IPS-20b (cell line): ENCODE measurements around the gene KL.

Source experiments
- H3K27ac ChIP-seq: one replicate; pipeline ENCODE4 v1.5.1; 2013; ENCODE audit warnings: low read length
- H3K27me3 ChIP-seq: 2 replicates; pipeline ENCODE4 v1.6.1; 2013; ENCODE audit warnings: mild to moderate bottlenecking, low read length, inconsistent platforms; ENCODE audit not compliant: insufficient read depth
- H3K36me3 ChIP-seq: 2 replicates; pipeline ENCODE4 v1.6.1; 2013; ENCODE audit warnings: low read depth, mild to moderate bottlenecking, inconsistent platforms, low read length, moderate library complexity; ENCODE audit not compliant: insufficient read depth
- H3K4me1 ChIP-seq: 2 replicates; pipeline ENCODE4 v1.6.1; 2013; ENCODE audit warnings: mild to moderate bottlenecking, control low read depth, inconsistent platforms, low read length, moderate library complexity; ENCODE audit not compliant: insufficient read depth
- H3K4me3 ChIP-seq: 2 replicates; pipeline ENCODE4 v1.5.1; 2013; ENCODE audit warnings: mild to moderate bottlenecking, low read length, inconsistent platforms
- H3K9ac ChIP-seq: 2 replicates; pipeline ENCODE4 v1.6.1; 2013; ENCODE audit warnings: low read depth, mild to moderate bottlenecking, inconsistent platforms, low read length, moderate library complexity
- H3K9me3 ChIP-seq: 2 replicates; pipeline ENCODE4 v1.6.1; 2013; ENCODE audit warnings: mild to moderate bottlenecking, low read depth, low read length, inconsistent platforms; ENCODE audit not compliant: insufficient read depth

The KL gene

GRCh38 chr13:33025220-33025744 lies 9.1 kb downstream of the KL start:
- H3K36me3 ChIP-seq, result no peaks in the 10 kb centered on the region
- no peak overlapping the region for H3K4me3 ChIP-seq
- H3K27ac ChIP-seq, result no peak overlapping the region
- H3K9ac ChIP-seq, result no peak overlapping the region
- no peaks in the 10 kb centered on the region for H3K9me3 ChIP-seq
- peaks cover 4% of the 10 kb centered on the region; the same call in 1 of the 2 replicates for H3K4me1 ChIP-seq
- peaks cover 15% of the 10 kb centered on the region; the same call in 1 of the 2 replicates for H3K27me3 ChIP-seq

- Histone ChIP-seq H3K9ac (no peak overlapping the region), H3K27ac (no peak overlapping the region), H3K27me3 (peaks cover 5% of the 10 kb centered on the region; the same call in 1 of the 2 replicates), H3K4me3 (no peak overlapping the region), H3K9me3 (no peaks in the 10 kb centered on the region), H3K4me1 (peaks cover 4% of the 10 kb centered on the region; the same call in 1 of the 2 replicates), H3K36me3 (no peaks in the 10 kb centered on the region)
These were observed 10.4 kb downstream of the KL start for GRCh38 chr13:33026489-33027152.

DNA sequence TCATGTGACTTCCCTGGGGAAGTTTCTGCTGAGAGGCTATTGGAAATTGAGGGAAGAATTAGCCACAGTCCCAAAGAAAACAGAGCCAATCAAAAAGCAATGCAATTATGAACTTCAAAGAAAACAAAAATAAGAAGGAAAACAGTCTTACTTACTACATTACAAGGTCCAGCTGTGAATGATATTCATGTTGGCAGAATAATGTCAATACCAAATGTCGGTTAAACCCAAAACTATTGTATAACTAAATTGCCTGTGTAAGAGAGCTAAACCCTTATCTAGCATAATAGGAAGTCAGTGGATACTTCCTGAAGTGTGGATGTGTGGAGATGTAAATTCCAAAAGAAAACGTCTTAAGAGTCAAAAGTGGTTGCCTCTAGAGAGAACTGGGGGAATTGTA lies 12.4 kb downstream of the KL start:
- Histone ChIP-seq H3K9me3 (no peaks in the 10 kb centered on the region), H3K27ac (no peak overlapping the region), H3K27me3 (no peaks in the 10 kb centered on the region; the same call in 1 of the 2 replicates), H3K36me3 (no peaks in the 10 kb centered on the region), H3K9ac (no peak overlapping the region), H3K4me3 (no peak overlapping the region), H3K4me1 (peaks cover 4% of the 10 kb centered on the region; the same call in 1 of the 2 replicates)

DNA sequence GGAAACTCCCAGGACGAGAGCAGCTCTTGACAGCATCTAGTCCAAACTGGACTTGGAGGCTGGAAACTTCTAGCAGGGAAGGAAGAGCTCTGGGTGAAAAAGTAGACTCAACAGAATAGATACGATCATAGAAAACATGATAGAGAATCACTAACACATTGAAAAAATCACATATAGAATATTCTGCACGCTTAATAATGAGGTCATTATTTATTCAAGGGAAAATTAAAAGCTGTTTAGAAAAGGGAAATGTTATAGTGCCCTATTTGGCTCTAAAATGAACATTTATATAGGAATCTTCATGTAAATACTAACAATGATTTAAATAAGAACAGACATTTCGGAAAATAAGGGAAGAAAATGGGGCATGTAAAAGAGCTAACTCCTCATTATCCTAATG lies 15.1 kb downstream of the KL start:
- H3K36me3 ChIP-seq, result no peaks in the 10 kb centered on the region
- no peaks in the 10 kb centered on the region for H3K4me1 ChIP-seq
- H3K4me3 ChIP-seq, result no peak overlapping the region
- no peaks in the 10 kb centered on the region for H3K27me3 ChIP-seq
- H3K9ac ChIP-seq, result no peak overlapping the region
- no peaks in the 10 kb centered on the region for H3K9me3 ChIP-seq
- no peak overlapping the region for H3K27ac ChIP-seq

DNA sequence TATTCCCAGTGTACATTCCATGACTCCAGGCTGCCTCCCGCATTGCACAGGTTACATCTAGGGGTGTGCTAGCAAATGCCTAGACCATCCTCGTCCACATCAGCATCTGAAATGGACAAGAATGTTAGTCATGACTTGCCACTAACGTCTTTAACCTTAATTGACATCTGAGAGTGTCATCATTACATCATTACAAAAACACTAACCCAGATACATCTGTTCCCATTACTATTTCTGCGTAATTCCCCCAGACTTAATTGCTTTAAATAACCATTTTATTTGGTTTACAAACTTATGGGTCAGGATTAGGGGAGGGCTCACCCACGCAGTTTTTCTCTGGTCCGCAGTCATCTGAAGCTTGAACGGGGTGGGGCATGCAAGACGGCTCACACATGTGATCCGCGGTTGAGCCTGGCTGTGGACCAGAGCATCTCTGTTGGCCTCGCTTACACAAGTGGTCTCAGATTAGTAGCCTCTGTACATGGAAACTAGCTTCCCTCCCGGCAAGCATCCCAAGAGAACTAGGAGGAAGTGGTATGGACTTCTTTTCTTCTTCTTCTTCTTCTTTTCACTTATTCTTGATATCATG lies 15.9 kb downstream of the KL start:
- H3K9ac ChIP-seq, result no peak overlapping the region
- no peak overlapping the region for H3K27ac ChIP-seq
- no peaks in the 10 kb centered on the region for H3K9me3 ChIP-seq
- no peak overlapping the region for H3K4me3 ChIP-seq
- H3K27me3 ChIP-seq, result no peaks in the 10 kb centered on the region
- H3K36me3 ChIP-seq, result no peaks in the 10 kb centered on the region
- no peaks in the 10 kb centered on the region for H3K4me1 ChIP-seq

DNA sequence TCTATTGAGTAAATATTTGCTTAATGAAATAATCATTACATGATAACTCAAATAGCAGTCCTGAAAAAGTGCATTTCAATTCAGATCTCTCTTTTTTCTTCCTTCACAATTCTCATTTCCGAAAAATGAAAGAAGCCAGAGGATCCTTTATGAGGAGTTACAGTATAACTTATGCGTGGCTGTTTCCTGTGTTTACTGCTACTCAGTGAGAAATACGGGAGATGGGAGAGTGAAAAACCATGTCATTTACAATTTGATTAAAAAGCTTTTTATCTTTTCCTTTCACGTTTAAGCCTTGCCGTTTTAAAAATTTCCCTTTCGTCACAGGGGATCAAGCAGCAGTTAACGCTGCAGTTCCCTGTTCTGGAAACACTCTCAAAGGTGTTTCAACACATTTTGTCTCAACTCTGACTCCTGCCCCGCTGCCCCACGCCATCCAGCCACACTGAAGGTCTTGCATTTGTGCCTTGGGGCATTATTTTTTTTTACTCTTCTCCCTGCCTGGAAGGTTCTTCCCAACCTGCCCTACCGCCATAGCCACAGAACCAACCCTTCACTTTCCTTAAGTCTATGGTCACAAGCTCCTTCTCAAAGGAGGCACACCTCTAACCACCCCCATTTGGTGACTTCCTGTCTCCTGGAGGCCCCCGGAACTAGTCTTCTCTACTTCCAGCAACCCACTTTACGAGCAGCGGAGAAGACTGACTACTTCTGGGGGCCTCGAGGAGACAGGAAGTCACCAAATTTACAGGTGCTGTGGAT lies 17.0 kb downstream of the KL start:
- Histone ChIP-seq H3K36me3 (no peaks in the 10 kb centered on the region), H3K9me3 (no peaks in the 10 kb centered on the region), H3K4me3 (no peak overlapping the region), H3K9ac (no peak overlapping the region), H3K27ac (no peak overlapping the region), H3K4me1 (no peaks in the 10 kb centered on the region), H3K27me3 (no peaks in the 10 kb centered on the region)

DNA sequence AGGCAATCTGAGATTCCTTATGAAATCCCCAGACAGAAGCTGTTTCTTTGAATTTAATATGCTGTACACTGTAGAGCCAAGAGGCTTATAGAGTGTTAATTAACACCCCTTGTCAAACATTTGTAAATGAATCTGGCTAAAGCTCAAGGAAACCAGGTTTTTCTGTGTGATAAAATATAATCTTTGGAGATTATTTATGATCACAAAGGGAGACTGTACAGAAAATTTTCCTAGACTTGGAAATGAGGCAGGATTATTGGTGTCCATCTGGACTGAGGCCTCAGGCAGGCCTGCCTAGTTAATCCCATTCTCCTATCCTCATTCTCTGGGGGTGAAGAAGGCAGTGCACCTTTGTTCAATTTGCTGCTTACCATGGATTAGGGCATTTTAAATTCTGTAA lies 17.8 kb downstream of the KL start:
- no peak overlapping the region for H3K27ac ChIP-seq
- H3K9me3 ChIP-seq, result no peaks in the 10 kb centered on the region
- no peak overlapping the region for H3K4me3 ChIP-seq
- H3K36me3 ChIP-seq, result no peaks in the 10 kb centered on the region
- H3K4me1 ChIP-seq, result no peaks in the 10 kb centered on the region
- no peaks in the 10 kb centered on the region for H3K27me3 ChIP-seq
- H3K9ac ChIP-seq, result no peak overlapping the region

DNA sequence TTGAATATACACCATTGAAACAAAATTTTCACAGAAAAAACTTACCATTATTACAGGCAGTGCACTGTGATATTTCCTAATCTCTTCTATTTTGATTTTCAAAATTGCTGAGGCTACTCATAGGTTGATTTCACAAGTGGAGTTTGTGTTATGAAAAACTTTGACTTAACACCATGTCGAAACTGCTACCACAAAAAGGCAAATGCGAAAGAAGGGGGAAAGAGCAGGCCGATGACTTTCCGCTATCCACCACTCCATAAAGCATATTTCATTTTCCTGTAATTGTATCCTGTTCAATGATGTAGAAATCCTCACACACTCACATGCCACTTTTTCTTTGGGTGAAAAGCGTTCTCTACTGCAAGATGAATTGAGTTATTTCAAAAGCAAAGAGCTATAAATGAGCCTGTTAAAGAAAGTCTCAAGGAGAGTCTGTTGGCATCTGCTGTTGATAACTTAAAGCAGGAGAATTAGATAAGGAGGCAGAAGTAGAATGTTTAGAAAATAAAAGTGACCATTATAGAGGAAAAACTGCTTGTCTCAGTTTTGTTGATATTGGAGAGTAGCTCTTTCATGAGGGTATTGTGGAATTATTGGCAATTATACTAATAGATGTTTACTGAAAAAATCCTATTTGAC lies 18.8 kb downstream of the KL start:
- Histone ChIP-seq H3K9me3 (no peaks in the 10 kb centered on the region), H3K27me3 (no peaks in the 10 kb centered on the region), H3K9ac (no peak overlapping the region), H3K4me1 (0 out of 2 replicates have a peak, but pooled peaks cover 4% of the 10 kb centered on the region), H3K36me3 (no peaks in the 10 kb centered on the region), H3K4me3 (no peak overlapping the region), H3K27ac (no peak overlapping the region)

GRCh38 chr13:33037673-33038072 lies 21.4 kb downstream of the KL start:
- Histone ChIP-seq H3K4me1 (peaks cover 7% of the 10 kb centered on the region; the same call in 1 of the 2 replicates), H3K27ac (no peak overlapping the region), H3K9me3 (no peaks in the 10 kb centered on the region), H3K4me3 (no peak overlapping the region), H3K9ac (no peak overlapping the region), H3K36me3 (no peaks in the 10 kb centered on the region), H3K27me3 (no peaks in the 10 kb centered on the region)

- Histone ChIP-seq H3K4me1 (peaks cover 7% of the 10 kb centered on the region; the same call in 1 of the 2 replicates), H3K9ac (no peak overlapping the region), H3K27ac (no peak overlapping the region), H3K27me3 (no peaks in the 10 kb centered on the region), H3K4me3 (no peak overlapping the region), H3K36me3 (no peaks in the 10 kb centered on the region), H3K9me3 (no peaks in the 10 kb centered on the region)
These were observed 23.9 kb downstream of the KL start for GRCh38 chr13:33040090-33040489.

DNA sequence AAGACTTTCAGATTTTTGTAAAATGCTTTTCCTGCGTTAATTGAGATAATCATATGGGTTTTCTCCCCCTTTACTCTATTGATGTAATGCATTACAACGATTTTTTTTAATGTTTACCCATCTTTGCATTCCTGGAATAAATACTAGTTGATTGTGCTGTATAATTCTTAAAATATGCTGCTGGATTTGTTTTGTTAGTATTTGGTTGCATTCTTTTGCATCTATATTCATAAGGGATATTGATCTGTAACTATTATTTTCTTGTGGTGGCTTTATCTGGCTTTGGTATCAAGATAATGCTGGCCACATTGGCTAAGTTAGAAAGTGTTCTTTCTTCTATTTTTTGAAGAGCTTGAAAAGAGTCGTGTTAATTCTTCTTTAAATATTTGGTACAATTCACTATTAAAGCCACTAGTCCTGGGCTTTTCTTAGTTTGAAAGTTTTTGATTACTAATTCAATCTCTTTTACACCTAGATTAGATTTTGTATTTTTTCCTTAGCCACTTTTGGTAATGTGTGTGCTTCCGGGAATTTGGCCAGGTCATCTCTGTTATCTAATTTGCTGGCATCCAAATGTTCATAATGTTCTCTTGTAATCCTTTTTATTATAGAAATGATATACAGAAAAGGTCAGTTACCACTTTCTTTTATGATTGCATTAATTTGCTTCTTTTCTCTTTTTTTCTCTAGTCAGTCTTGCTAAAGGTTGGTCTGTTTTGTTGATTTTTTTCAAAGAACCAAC lies 29.8 kb downstream of the KL start:
- H3K36me3 ChIP-seq, result no peaks in the 10 kb centered on the region
- no peak overlapping the region for H3K4me3 ChIP-seq
- H3K27me3 ChIP-seq, result no peaks in the 10 kb centered on the region
- H3K9me3 ChIP-seq, result no peaks in the 10 kb centered on the region
- no peak overlapping the region for H3K9ac ChIP-seq
- no peak overlapping the region for H3K27ac ChIP-seq
- no peaks in the 10 kb centered on the region for H3K4me1 ChIP-seq
